Endothelial cell of umbilical vein (primary cell): ENCODE data around the gene CARD11.

Source experiments
- CTCF ChIP-seq, 2 donors: IDR thresholded peaks; 1 replicate in 1 of 2; 2 replicates in 1 of 2; pipeline ENCODE4 v1.5.1; 2011; ENCODE audit warnings: low read length in 2 of 2, mild to moderate bottlenecking in 2 of 2, moderate library complexity in 2 of 2, control low read depth in 1 of 2, inconsistent platforms in 1 of 2, low read depth in 1 of 2; ENCODE audit not compliant: insufficient read depth in 1 of 2; ENCODE audit errors: extremely low read depth in 1 of 2
- MAX ChIP-seq: IDR thresholded peaks from 2 replicates; pipeline ENCODE4 v1.6.1; 2011; ENCODE audit not compliant: insufficient read depth, insufficient read length
- MYC ChIP-seq: IDR thresholded peaks from one replicate; pipeline ENCODE4 v1.6.1; 2011; ENCODE audit warnings: mild to moderate bottlenecking, low read depth, low read length
- POLR2A ChIP-seq: IDR thresholded peaks from 2 replicates; pipeline ENCODE4 v1.6.1; 2012; ENCODE audit warnings: low read depth, mild to moderate bottlenecking, control low read depth, low read length
- POLR2AphosphoS5 ChIP-seq: IDR thresholded peaks from 2 replicates; pipeline ENCODE4 v1.6.1; 2012; ENCODE audit warnings: low read depth, mild to moderate bottlenecking, control low read depth, low read length, moderate library complexity; ENCODE audit not compliant: insufficient read depth

GRCh38 chr7:2997014-2997413 lies 46.7 kb downstream of the CARD11 start:
- TF ChIP-seq CTCF (IDR thresholded peaks at IDR 0.05; ENCODE audit: extremely low read depth in 1 of 2, insufficient read depth in 1 of 2, low read depth in 1 of 2, low read length in 2 of 2), result no peak
- no peak for TF ChIP-seq POLR2A
- no peak for TF ChIP-seq MYC
- TF ChIP-seq POLR2AphosphoS5, result no peak
- no peak for TF ChIP-seq MAX
